ENCODE results near the gene ATL3. TPM values are rescaled to one million over a fixed set of nuclear protein-coding genes. Genes with fewer than 3 reads are reported as not detected.
"Not testable (repeated sequence)": the region's sequence is repeated elsewhere in the genome, so short reads cannot be mapped to it uniquely, and the experiment has no call there.

ATL3 gene
- total RNA-seq, 1 experiment from 2014 or later: 92.4 TPM

- H3K9me3 ChIP-seq: no peaks in the 10 kb centered on the region
- DNase-seq: no peak
- H3K36me3 ChIP-seq: no peaks in the 10 kb centered on the region
- H3K4me3 ChIP-seq: no peak overlapping the region
- H3K27me3 ChIP-seq: no peaks in the 10 kb centered on the region
Measured at GRCh38 chr11:63610604-63611394, 60.4 kb downstream of the ATL3 start.

DNA sequence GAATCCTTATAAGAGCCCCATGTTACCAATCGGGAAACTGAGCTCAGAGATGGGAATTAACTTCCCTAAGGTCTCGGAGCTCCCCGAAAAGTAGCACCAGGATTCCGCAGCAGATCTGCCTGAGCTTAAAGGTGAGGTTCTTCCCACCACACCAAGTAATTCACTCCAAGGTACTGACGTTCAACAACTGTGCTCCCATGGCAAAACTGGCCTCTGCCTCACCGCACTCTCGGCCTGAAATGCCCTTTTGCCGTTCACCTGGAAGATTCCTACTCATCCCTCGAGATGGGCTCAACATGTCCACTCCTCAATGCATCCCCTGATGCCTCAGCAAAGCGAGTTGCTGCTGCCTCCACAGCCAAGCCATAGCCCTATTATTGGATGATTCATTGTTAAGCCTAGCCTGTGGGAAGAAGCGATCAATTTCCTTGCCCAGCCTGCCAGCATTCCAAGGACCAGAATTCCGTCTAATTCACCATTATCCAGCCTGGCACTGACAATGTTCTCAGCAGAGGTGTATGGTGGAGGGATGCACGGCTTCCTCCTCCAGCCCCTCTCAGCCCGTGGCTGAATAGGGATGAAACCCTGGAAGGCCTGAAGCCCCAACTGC, 61.1 kb downstream of the ATL3 start:
- peak; percentile 32 for DNase-seq
- Histone ChIP-seq H3K4me3 (no peak overlapping the region), H3K27me3 (no peaks in the 10 kb centered on the region), H3K9me3 (no peaks in the 10 kb centered on the region), H3K36me3 (no peaks in the 10 kb centered on the region)

DNA sequence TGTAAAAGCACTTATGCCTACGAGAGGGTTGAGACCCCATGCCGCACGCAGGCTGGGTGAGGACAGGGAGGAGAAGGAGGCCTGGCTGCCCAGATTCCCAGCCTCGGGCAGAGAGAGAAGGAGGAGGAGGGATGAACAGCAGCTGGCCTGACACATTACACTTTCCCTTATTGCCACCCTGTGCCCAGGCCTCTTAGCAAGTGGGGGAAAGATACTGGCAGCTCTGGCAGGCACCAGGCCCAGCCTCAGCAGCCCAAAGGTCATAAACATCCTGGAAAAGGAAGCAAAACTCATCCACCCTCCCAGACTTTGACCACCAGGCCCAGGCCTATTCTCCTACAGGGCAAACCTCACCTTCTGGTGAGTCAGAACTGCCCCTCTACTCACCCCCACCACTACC, 61.6 kb downstream of the ATL3 start:
- peak; percentile 60 for DNase-seq
- Histone ChIP-seq H3K36me3 (no peaks in the 10 kb centered on the region), H3K4me3 (no peak overlapping the region), H3K9me3 (no peaks in the 10 kb centered on the region), H3K27me3 (no peaks in the 10 kb centered on the region)

- no peaks in the 10 kb centered on the region for H3K27me3 ChIP-seq
- H3K9me3 ChIP-seq: no peaks in the 10 kb centered on the region
- DNase-seq: peak; percentile 36
- H3K36me3 ChIP-seq: no peaks in the 10 kb centered on the region
- H3K4me3 ChIP-seq: no peak overlapping the region
Measured at GRCh38 chr11:63608353-63609345, 62.5 kb downstream of the ATL3 start.

GRCh38 chr11:63603180-63603518, 68.0 kb downstream of the ATL3 start:
- Histone ChIP-seq H3K36me3 (no peaks in the 10 kb centered on the region), H3K9me3 (no peaks in the 10 kb centered on the region), H3K4me3 (no peak overlapping the region), H3K27me3 (no peaks in the 10 kb centered on the region)
- DNase-seq: no peak

GRCh38 chr11:63602290-63603179, 68.6 kb downstream of the ATL3 start:
- H3K36me3 ChIP-seq, H3K9me3 ChIP-seq, H3K27me3 ChIP-seq, H3K4me3 ChIP-seq, DNase-seq: not testable (repeated sequence)

DNA sequence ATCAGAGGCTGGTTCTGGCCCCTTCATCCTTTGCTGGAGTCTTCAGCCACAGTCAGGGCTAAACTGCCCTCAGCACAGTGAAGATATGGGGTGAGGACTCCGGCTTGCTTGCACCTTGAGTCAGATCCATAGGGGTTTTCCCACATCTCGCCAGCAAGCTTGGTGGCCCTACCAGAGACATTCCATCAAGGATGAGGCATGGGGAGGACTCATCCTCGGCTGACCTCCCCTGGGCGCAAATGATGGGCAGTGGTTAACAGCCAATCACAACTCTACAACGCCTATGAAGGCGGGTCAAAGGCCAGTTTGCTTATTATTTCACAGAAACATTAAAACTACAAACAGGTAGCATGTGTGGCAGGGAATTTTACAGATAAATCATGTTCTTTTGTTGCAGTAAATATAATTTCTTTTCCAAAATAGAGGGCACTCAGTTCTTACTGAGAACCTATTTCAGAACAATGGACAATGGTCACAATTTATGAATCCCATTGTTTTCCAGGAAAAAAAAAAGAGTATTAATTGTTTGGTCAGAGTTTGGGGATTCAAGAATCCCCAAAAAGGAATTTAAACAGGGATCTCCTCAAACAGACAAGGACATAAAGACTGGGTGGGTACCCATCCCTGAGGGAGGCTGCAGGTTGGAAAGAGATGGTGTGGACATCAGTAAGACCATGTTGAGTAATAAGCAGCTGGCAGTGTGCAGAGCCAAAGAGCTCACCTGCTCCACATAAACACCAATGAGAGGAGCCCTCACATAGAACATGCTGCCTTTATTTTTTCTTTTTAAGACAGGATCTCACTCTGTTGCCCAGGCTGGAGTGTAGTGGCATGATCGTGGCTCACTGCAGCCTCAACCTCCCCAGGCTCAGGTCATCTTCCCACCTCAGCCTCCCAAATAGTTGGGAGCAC, 71.7 kb downstream of the ATL3 start:
- H3K36me3 ChIP-seq: no peaks in the 10 kb centered on the region
- no peaks in the 10 kb centered on the region for H3K27me3 ChIP-seq
- H3K4me3 ChIP-seq: no peak overlapping the region
- H3K9me3 ChIP-seq: no peaks in the 10 kb centered on the region
- peak; percentile 59 for DNase-seq

GRCh38 chr11:63598556-63598955, 72.6 kb downstream of the ATL3 start:
- Histone ChIP-seq H3K9me3 (no peaks in the 10 kb centered on the region), H3K27me3 (no peaks in the 10 kb centered on the region), H3K4me3 (no peak overlapping the region), H3K36me3 (no peaks in the 10 kb centered on the region)
- DNase-seq: no peak

- H3K27me3 ChIP-seq: no peaks in the 10 kb centered on the region
- H3K36me3 ChIP-seq: no peaks in the 10 kb centered on the region
- H3K9me3 ChIP-seq: no peaks in the 10 kb centered on the region
- no peak overlapping the region for H3K4me3 ChIP-seq
- DNase-seq: peak; percentile 26
Measured at GRCh38 chr11:63595296-63595695, 75.9 kb downstream of the ATL3 start.

GRCh38 chr11:63592975-63593395, 78.2 kb downstream of the ATL3 start:
- Histone ChIP-seq H3K36me3 (no peaks in the 10 kb centered on the region), H3K27me3 (no peaks in the 10 kb centered on the region), H3K4me3 (no peak overlapping the region), H3K9me3 (no peaks in the 10 kb centered on the region)
- no peak for DNase-seq

DNA sequence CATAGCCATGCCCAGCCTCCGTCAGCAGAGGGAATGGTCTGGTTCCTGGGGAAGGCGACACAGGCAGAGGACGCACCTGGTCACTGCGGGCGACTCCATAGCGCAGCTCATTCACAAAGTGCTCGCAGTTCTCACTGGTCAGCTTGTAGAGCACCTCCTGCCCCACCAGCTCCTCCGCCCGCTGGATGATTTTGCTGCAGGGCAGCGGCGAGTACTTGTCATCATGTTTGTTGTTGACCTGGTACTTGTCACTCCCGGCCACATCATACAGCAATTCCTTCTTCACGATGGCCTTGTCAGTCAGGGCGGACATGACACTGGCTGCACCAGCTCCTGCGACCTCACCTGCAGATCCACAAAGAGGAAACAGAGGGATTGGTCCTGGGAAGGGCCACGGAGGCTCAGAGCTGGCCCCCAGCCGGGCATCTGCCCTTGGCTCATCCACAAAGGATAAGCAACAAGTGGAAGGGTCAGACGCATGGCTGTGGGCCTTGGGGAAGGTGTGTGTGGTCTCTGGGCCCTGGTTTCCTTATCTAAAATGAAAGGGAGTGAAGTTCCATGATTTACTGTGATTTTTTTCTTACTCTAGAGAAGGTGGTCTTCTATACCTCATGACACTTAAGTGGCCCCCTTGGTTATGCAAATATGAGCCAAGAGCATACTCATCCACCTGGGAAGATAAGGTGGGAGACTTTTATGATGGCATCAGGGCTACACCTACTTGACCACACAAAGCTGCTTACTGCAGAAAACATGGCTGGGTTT, 81.0 kb downstream of the ATL3 start:
- DNase-seq: no peak
- Histone ChIP-seq H3K27me3 (no peaks in the 10 kb centered on the region), H3K9me3 (no peaks in the 10 kb centered on the region), H3K36me3 (no peaks in the 10 kb centered on the region), H3K4me3 (no peak overlapping the region)

- Histone ChIP-seq H3K4me3 (no peak overlapping the region), H3K36me3 (no peaks in the 10 kb centered on the region), H3K9me3 (no peaks in the 10 kb centered on the region), H3K27me3 (no peaks in the 10 kb centered on the region)
- DNase-seq: no peak
Measured at GRCh38 chr11:63589000-63589399, 82.2 kb downstream of the ATL3 start.

- no peaks in the 10 kb centered on the region; the same call in 1 of the 2 replicates for H3K9me3 ChIP-seq
- no peaks in the 10 kb centered on the region for H3K27me3 ChIP-seq
Measured at GRCh38 chr11:63586451-63587166, 84.6 kb downstream of the ATL3 start.

GRCh38 chr11:63583357-63583677, 87.9 kb downstream of the ATL3 start:
- no peaks in the 10 kb centered on the region for H3K27me3 ChIP-seq
- H3K9me3 ChIP-seq: no peaks in the 10 kb centered on the region; the same call in none of the 2 replicates
- H3K4me3 ChIP-seq: no peak overlapping the region
- no peaks in the 10 kb centered on the region for H3K36me3 ChIP-seq
- DNase-seq: no peak

More at GRCh38 chr11:63586451-63587166, 84.6 kb downstream of the ATL3 start:
- H3K36me3 ChIP-seq: no peaks in the 10 kb centered on the region
- DNase-seq: no peak
- H3K4me3 ChIP-seq: no peak overlapping the region
